Rectal smooth muscle tissue (tissue), 1 donor: ENCODE results near the gene PRMT7.

Experiments used
- H3K27ac ChIP-seq: one replicate; pipeline ENCODE4 v1.7.0; 2013; ENCODE audit warnings: low read depth, low read length, inconsistent platforms
- H3K27me3 ChIP-seq: one replicate; pipeline ENCODE4 v1.7.0; 2013; ENCODE audit warnings: low read length; ENCODE audit not compliant: control insufficient read depth, insufficient read depth
- H3K36me3 ChIP-seq: one replicate; pipeline ENCODE4 v1.7.0; 2013; ENCODE audit warnings: low read length; ENCODE audit not compliant: control insufficient read depth, insufficient read depth
- H3K4me1 ChIP-seq: one replicate; pipeline ENCODE4 v1.7.0; 2013; ENCODE audit warnings: low read length; ENCODE audit not compliant: control insufficient read depth, insufficient read depth
- H3K4me3 ChIP-seq: one replicate; pipeline ENCODE4 v1.7.0; 2013; ENCODE audit warnings: low read length
- H3K9ac ChIP-seq: one replicate; pipeline ENCODE4 v1.7.0; 2013; ENCODE audit warnings: low read length

PRMT7 gene

GRCh38 chr16:68298907-68299561 lies 11.8 kb upstream of the PRMT7 start:
- Histone ChIP-seq H3K27ac (peak overlapping the region; percentile 25), H3K27me3 (no peaks in the 10 kb centered on the region), H3K36me3 (peaks cover 42% of the 10 kb centered on the region), H3K4me3 (no peak overlapping the region), H3K9ac (no peak overlapping the region), H3K4me1 (peaks cover 14% of the 10 kb centered on the region)

GRCh38 chr16:68299571-68300453 lies 11.0 kb upstream of the PRMT7 start:
- Histone ChIP-seq H3K27me3 (no peaks in the 10 kb centered on the region), H3K9ac (no peak overlapping the region), H3K36me3 (peaks cover 38% of the 10 kb centered on the region), H3K4me3 (no peak overlapping the region), H3K27ac (peak overlapping the region; percentile 25), H3K4me1 (peaks cover 14% of the 10 kb centered on the region)

- H3K27me3 ChIP-seq: no peaks in the 10 kb centered on the region
- H3K9ac ChIP-seq: no peak overlapping the region
- H3K27ac ChIP-seq: no peak overlapping the region
- no peak overlapping the region for H3K4me3 ChIP-seq
- H3K36me3 ChIP-seq: peaks cover 35% of the 10 kb centered on the region
- H3K4me1 ChIP-seq: peaks cover 14% of the 10 kb centered on the region
These were observed 9.9 kb upstream of the PRMT7 start for GRCh38 chr16:68300734-68301459.

GRCh38 chr16:68306633-68307032 lies 4.2 kb upstream of the PRMT7 start:
- H3K36me3 ChIP-seq: peaks cover 10% of the 10 kb centered on the region
- no peak overlapping the region for H3K27ac ChIP-seq

GRCh38 chr16:68309799-68310198 lies 1.0 kb upstream of the PRMT7 start:
- Histone ChIP-seq H3K27me3 (no peaks in the 10 kb centered on the region), H3K36me3 (peaks cover 6% of the 10 kb centered on the region), H3K4me1 (peaks cover 15% of the 10 kb centered on the region), H3K4me3 (peak overlapping the region; percentile 100), H3K27ac (no peak overlapping the region), H3K9ac (no peak overlapping the region)

More at GRCh38 chr16:68306633-68307032, 4.2 kb upstream of the PRMT7 start:
- Histone ChIP-seq H3K9ac (no peak overlapping the region), H3K27me3 (no peaks in the 10 kb centered on the region), H3K4me3 (no peak overlapping the region), H3K4me1 (peaks cover 12% of the 10 kb centered on the region)

GRCh38 chr16:68310437-68310773 lies 414 bp upstream of the PRMT7 start:
- Histone ChIP-seq H3K4me3 (peak overlapping the region; percentile 100), H3K27ac (peak overlapping the region; percentile 84), H3K27me3 (no peaks in the 10 kb centered on the region), H3K36me3 (peaks cover 6% of the 10 kb centered on the region), H3K4me1 (peaks cover 15% of the 10 kb centered on the region), H3K9ac (peak overlapping the region; percentile 96)

- H3K9ac ChIP-seq: no peak overlapping the region
These were observed 2.3 kb downstream of the PRMT7 start for GRCh38 chr16:68313116-68313515.

GRCh38 chr16:68319185-68319908 lies 8.5 kb downstream of the PRMT7 start:
- no peaks in the 10 kb centered on the region for H3K27me3 ChIP-seq
- no peak overlapping the region for H3K27ac ChIP-seq
- no peak overlapping the region for H3K9ac ChIP-seq
- H3K4me1 ChIP-seq: no peaks in the 10 kb centered on the region
- no peak overlapping the region for H3K4me3 ChIP-seq
- H3K36me3 ChIP-seq: peaks cover 12% of the 10 kb centered on the region

More at GRCh38 chr16:68313116-68313515, 2.3 kb downstream of the PRMT7 start:
- H3K27me3 ChIP-seq: no peaks in the 10 kb centered on the region
- peaks cover 15% of the 10 kb centered on the region for H3K4me1 ChIP-seq
- H3K4me3 ChIP-seq: no peak overlapping the region
- no peak overlapping the region for H3K27ac ChIP-seq
- peaks cover 6% of the 10 kb centered on the region for H3K36me3 ChIP-seq

- Histone ChIP-seq H3K4me1 (no peaks in the 10 kb centered on the region), H3K27ac (no peak overlapping the region), H3K9ac (no peak overlapping the region), H3K36me3 (peaks cover 18% of the 10 kb centered on the region), H3K27me3 (no peaks in the 10 kb centered on the region), H3K4me3 (no peak overlapping the region)
These were observed 13.5 kb downstream of the PRMT7 start for GRCh38 chr16:68324336-68324735.

- peaks cover 17% of the 10 kb centered on the region for H3K36me3 ChIP-seq
- H3K4me3 ChIP-seq: no peak overlapping the region
- H3K9ac ChIP-seq: no peak overlapping the region
- no peaks in the 10 kb centered on the region for H3K4me1 ChIP-seq
- H3K27me3 ChIP-seq: no peaks in the 10 kb centered on the region
- no peak overlapping the region for H3K27ac ChIP-seq
These were observed 14.1 kb downstream of the PRMT7 start for GRCh38 chr16:68324780-68325357.

- H3K4me1 ChIP-seq: no peaks in the 10 kb centered on the region
- H3K27ac ChIP-seq: no peak overlapping the region
- H3K4me3 ChIP-seq: no peak overlapping the region
- H3K27me3 ChIP-seq: no peaks in the 10 kb centered on the region
- H3K9ac ChIP-seq: no peak overlapping the region
- peaks cover 12% of the 10 kb centered on the region for H3K36me3 ChIP-seq
These were observed 17.5 kb downstream of the PRMT7 start for GRCh38 chr16:68328151-68328859.
